Hindlimb muscle (tissue), 1 donor: Measurements from ENCODE around the gene MRPL40. TPM values are rescaled to one million over a fixed set of nuclear protein-coding genes. Genes with fewer than 3 reads are reported as not detected.

Experiments used
- DNase-seq: peaks from one replicate; pipeline ENCODE4 v3.0.0-alpha.2; 2013
- polyA plus RNA-seq: library from polyadenylated mRNA; unstranded; fragments of 120-200 nt; gene quantifications from one replicate; pipeline ENCODE4 v1.2.1, GENCODE V29; 2013; ENCODE audit not compliant: insufficient read length

MRPL40 gene
- polyA plus RNA-seq = 31.4 TPM

GRCh38 chr22:19432133-19432851 is at the start of gene MRPL40:
Gene MRPL40, plus strand, starts transcription at chr22:19432545. Its CDS starts 10 bp downstream, at chr22:19432555.
- peak; percentile 96 for DNase-seq

GRCh38 chr22:19383292-19383691 is 49.1 kb upstream of the MRPL40 start:
- no peak for DNase-seq

- DNase-seq = no peak
These were observed 47.0 kb upstream of the MRPL40 start for GRCh38 chr22:19385221-19385906.

GRCh38 chr22:19386248-19386647 is 46.1 kb upstream of the MRPL40 start:
- DNase-seq = no peak

GRCh38 chr22:19387038-19387437 is 45.3 kb upstream of the MRPL40 start:
- no peak for DNase-seq

GRCh38 chr22:19387575-19387974 is 44.8 kb upstream of the MRPL40 start:
- DNase-seq = no peak

GRCh38 chr22:19393704-19394103 is 38.6 kb upstream of the MRPL40 start:
- no peak for DNase-seq

GRCh38 chr22:19394274-19395050 is 37.9 kb upstream of the MRPL40 start:
- DNase-seq = no peak

GRCh38 chr22:19395276-19395675 is 37.1 kb upstream of the MRPL40 start:
- no peak for DNase-seq

GRCh38 chr22:19396561-19396933 is 35.8 kb upstream of the MRPL40 start:
- DNase-seq = no peak

- no peak for DNase-seq
These were observed 35.2 kb upstream of the MRPL40 start for GRCh38 chr22:19396934-19397733.

GRCh38 chr22:19397734-19398104 is 34.6 kb upstream of the MRPL40 start:
- DNase-seq = no peak

- DNase-seq = no peak
These were observed 34.1 kb upstream of the MRPL40 start for GRCh38 chr22:19398206-19398605.

- no peak for DNase-seq
These were observed 33.7 kb upstream of the MRPL40 start for GRCh38 chr22:19398652-19399051.

GRCh38 chr22:19400881-19401280 is 31.5 kb upstream of the MRPL40 start:
- no peak for DNase-seq

- DNase-seq = no peak
These were observed 30.9 kb upstream of the MRPL40 start for GRCh38 chr22:19401483-19401882.

GRCh38 chr22:19402642-19403191 is 29.6 kb upstream of the MRPL40 start:
- DNase-seq = no peak

- DNase-seq = no peak
These were observed 27.7 kb upstream of the MRPL40 start for GRCh38 chr22:19404676-19405075.

- DNase-seq = no peak
These were observed 27.2 kb upstream of the MRPL40 start for GRCh38 chr22:19405133-19405532.

- DNase-seq = no peak
These were observed 26.7 kb upstream of the MRPL40 start for GRCh38 chr22:19405652-19406051.

GRCh38 chr22:19406281-19406811 is 26.0 kb upstream of the MRPL40 start:
- no peak for DNase-seq

GRCh38 chr22:19406846-19407245 is 25.5 kb upstream of the MRPL40 start:
- DNase-seq = no peak
